Mesothelial cell of epicardium (in vitro differentiated cells): ENCODE results near the gene LMNA. TPM values are rescaled to one million over a fixed set of nuclear protein-coding genes. Genes with fewer than 3 reads are reported as not detected.
A peak's percentile ranks its signal among the peaks of the same experiment; 100 is the strongest.

Source experiments
- DNase-seq, 2 experiments: peaks; one replicate each; pipeline ENCODE4 v3.0.0; 2021; ENCODE audit warnings: low spot score in 2 of 2; ENCODE audit not compliant: unreplicated experiment in 2 of 2
- H3K27ac Mint-ChIP-seq: 2 replicates; pipeline ENCODE4 v1.8.0; 2021; ENCODE audit warnings: mixed read lengths
- H3K27me3 Mint-ChIP-seq: 2 replicates; pipeline ENCODE4 v1.8.0; 2021; ENCODE audit warnings: low read depth, mixed read lengths
- H3K36me3 Mint-ChIP-seq: 2 replicates; pipeline ENCODE4 v1.8.0; 2021; ENCODE audit warnings: mixed read lengths
- H3K4me1 Mint-ChIP-seq: 2 replicates; pipeline ENCODE4 v1.8.0; 2021; ENCODE audit warnings: mixed read lengths
- H3K4me3 Mint-ChIP-seq: 2 replicates; pipeline ENCODE4 v1.8.0; 2021; ENCODE audit warnings: mild to moderate bottlenecking, moderate library complexity, mixed read lengths
- H3K9me3 Mint-ChIP-seq: 2 replicates; pipeline ENCODE4 v1.8.0; 2021; ENCODE audit warnings: mixed read lengths
- CTCF ChIP-seq: fragments of 200-600 bp; sonication (generic); IDR thresholded peaks from one replicate; pipeline ENCODE4 v1.5.0; 2021; ENCODE audit warnings: antibody characterized with exemption; ENCODE audit not compliant: unreplicated experiment
- total RNA-seq: library from RNA; stranded (reverse); gene quantifications from 3 replicates; pipeline ENCODE4 v1.2.1, GENCODE V29; 2021

The LMNA gene
- total RNA-seq, 1 donor from 2014 or later: 96.9 TPM

GRCh38 chr1:156091610-156092009 is 22.9 kb upstream of the LMNA start:
- H3K27ac Mint-ChIP-seq: no peak overlapping the region
- H3K36me3 Mint-ChIP-seq: peaks cover 17% of the 10 kb centered on the region
- peaks cover 15% of the 10 kb centered on the region for H3K4me1 Mint-ChIP-seq
- no peak for DNase-seq
- no peaks in the 10 kb centered on the region for H3K9me3 Mint-ChIP-seq
- no peak for TF ChIP-seq CTCF
- H3K27me3 Mint-ChIP-seq: no peaks in the 10 kb centered on the region
- no peak overlapping the region for H3K4me3 Mint-ChIP-seq

- Mint-ChIP-seq H3K4me1 (peaks cover 17% of the 10 kb centered on the region), H3K27me3 (no peaks in the 10 kb centered on the region), H3K9me3 (no peaks in the 10 kb centered on the region), H3K36me3 (peaks cover 20% of the 10 kb centered on the region), H3K27ac (peak overlapping the region; percentile 96), H3K4me3 (no peak overlapping the region)
- no peak for TF ChIP-seq CTCF
- DNase-seq: no peak
These were observed 18.5 kb upstream of the LMNA start for GRCh38 chr1:156095906-156096508.

GRCh38 chr1:156096640-156097391 is 17.7 kb upstream of the LMNA start:
- Mint-ChIP-seq H3K9me3 (no peaks in the 10 kb centered on the region), H3K27ac (peak overlapping the region; percentile 96), H3K4me1 (peaks cover 22% of the 10 kb centered on the region), H3K27me3 (no peaks in the 10 kb centered on the region), H3K36me3 (peaks cover 20% of the 10 kb centered on the region), H3K4me3 (no peak overlapping the region)
- TF ChIP-seq CTCF: peak; percentile 80
- DNase-seq: peak; percentile 80 to 90

GRCh38 chr1:156097499-156098178 is 16.9 kb upstream of the LMNA start:
- Mint-ChIP-seq H3K36me3 (peaks cover 19% of the 10 kb centered on the region), H3K9me3 (no peaks in the 10 kb centered on the region), H3K4me3 (no peak overlapping the region), H3K4me1 (peaks cover 24% of the 10 kb centered on the region), H3K27me3 (no peaks in the 10 kb centered on the region), H3K27ac (peak overlapping the region; percentile 96)
- no peak for DNase-seq
- no peak for TF ChIP-seq CTCF

DNA sequence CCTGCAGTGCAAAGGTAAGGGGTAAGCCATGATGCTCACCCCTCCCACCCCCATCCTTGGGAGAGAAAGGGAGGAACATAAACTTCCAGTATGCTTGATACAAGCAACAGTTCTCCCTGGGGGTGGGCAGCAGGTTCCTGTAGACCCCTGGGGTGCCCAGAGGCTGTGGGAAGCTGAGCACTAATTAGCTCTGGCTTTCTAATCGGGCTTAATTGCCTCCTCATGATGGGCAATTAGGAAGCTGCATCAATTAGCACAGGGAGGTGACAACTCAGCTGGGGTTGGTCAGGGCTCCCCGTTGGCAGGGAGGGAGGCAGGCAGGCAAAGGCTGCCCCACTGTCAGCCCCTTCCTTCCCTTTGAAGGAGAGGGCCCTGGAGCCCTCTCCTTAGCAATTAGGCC is 15.7 kb upstream of the LMNA start:
- H3K4me1 Mint-ChIP-seq: peaks cover 35% of the 10 kb centered on the region
- no peak for TF ChIP-seq CTCF
- H3K4me3 Mint-ChIP-seq: no peak overlapping the region
- H3K27ac Mint-ChIP-seq: peak overlapping the region; percentile 72
- H3K27me3 Mint-ChIP-seq: no peaks in the 10 kb centered on the region
- DNase-seq: no peak
- H3K36me3 Mint-ChIP-seq: peaks cover 14% of the 10 kb centered on the region
- H3K9me3 Mint-ChIP-seq: no peaks in the 10 kb centered on the region
